Mesothelial cell of epicardium (in vitro differentiated cells): Measurements from ENCODE around the gene REPS2. TPM values are rescaled to one million over a fixed set of nuclear protein-coding genes. Genes with fewer than 3 reads are reported as not detected.
"Not testable (repeated sequence)": the region's sequence is repeated elsewhere in the genome, so short reads cannot be mapped to it uniquely, and the experiment has no call there.

Experiments used
- DNase-seq, 2 experiments: peaks; one replicate each; pipeline ENCODE4 v3.0.0; 2021; ENCODE audit warnings: low spot score in 2 of 2; ENCODE audit not compliant: unreplicated experiment in 2 of 2
- H3K27ac Mint-ChIP-seq: 2 replicates; pipeline ENCODE4 v1.8.0; 2021; ENCODE audit warnings: mixed read lengths
- H3K27me3 Mint-ChIP-seq: 2 replicates; pipeline ENCODE4 v1.8.0; 2021; ENCODE audit warnings: low read depth, mixed read lengths
- H3K36me3 Mint-ChIP-seq: 2 replicates; pipeline ENCODE4 v1.8.0; 2021; ENCODE audit warnings: mixed read lengths
- H3K4me1 Mint-ChIP-seq: 2 replicates; pipeline ENCODE4 v1.8.0; 2021; ENCODE audit warnings: mixed read lengths
- H3K4me3 Mint-ChIP-seq: 2 replicates; pipeline ENCODE4 v1.8.0; 2021; ENCODE audit warnings: mild to moderate bottlenecking, moderate library complexity, mixed read lengths
- H3K9me3 Mint-ChIP-seq: 2 replicates; pipeline ENCODE4 v1.8.0; 2021; ENCODE audit warnings: mixed read lengths
- CTCF ChIP-seq: fragments of 200-600 bp; sonication (generic); IDR thresholded peaks from one replicate; pipeline ENCODE4 v1.5.0; 2021; ENCODE audit warnings: antibody characterized with exemption; ENCODE audit not compliant: unreplicated experiment
- total RNA-seq: library from RNA; stranded (reverse); gene quantifications from 3 replicates; pipeline ENCODE4 v1.2.1, GENCODE V29; 2021

Gene REPS2
- total RNA-seq, 1 donor from 2014 or later: 5.2 TPM

GRCh38 chrX:16963216-16963615 is 16.8 kb downstream of the REPS2 start:
- no peak overlapping the region for H3K4me3 Mint-ChIP-seq
- TF ChIP-seq CTCF: no peak
- H3K36me3 Mint-ChIP-seq: peaks cover 2% of the 10 kb centered on the region
- H3K27me3 Mint-ChIP-seq: peaks cover 12% of the 10 kb centered on the region
- H3K27ac Mint-ChIP-seq: no peak overlapping the region
- no peak for DNase-seq
- peaks cover 4% of the 10 kb centered on the region for H3K9me3 Mint-ChIP-seq
- peaks cover 5% of the 10 kb centered on the region for H3K4me1 Mint-ChIP-seq

- H3K27me3 Mint-ChIP-seq, H3K36me3 Mint-ChIP-seq, H3K27ac Mint-ChIP-seq, DNase-seq, H3K9me3 Mint-ChIP-seq, H3K4me1 Mint-ChIP-seq, H3K4me3 Mint-ChIP-seq: not testable (repeated sequence)
These were observed 18.5 kb downstream of the REPS2 start for GRCh38 chrX:16964976-16965375.

GRCh38 chrX:16966752-16967448 is 20.4 kb downstream of the REPS2 start:
- DNase-seq: no peak
- Mint-ChIP-seq H3K27me3 (peaks cover 9% of the 10 kb centered on the region), H3K36me3 (peaks cover 2% of the 10 kb centered on the region), H3K27ac (no peak overlapping the region), H3K4me3 (no peak overlapping the region), H3K4me1 (peaks cover 5% of the 10 kb centered on the region), H3K9me3 (peaks cover 8% of the 10 kb centered on the region)
- TF ChIP-seq CTCF: no peak

- H3K9me3 Mint-ChIP-seq, H3K4me1 Mint-ChIP-seq, H3K4me3 Mint-ChIP-seq, H3K36me3 Mint-ChIP-seq, DNase-seq, H3K27ac Mint-ChIP-seq: not testable (repeated sequence)
- H3K27me3 Mint-ChIP-seq: peaks cover 23% of the 10 kb centered on the region
These were observed 22.3 kb downstream of the REPS2 start for GRCh38 chrX:16968753-16969152.

GRCh38 chrX:16970977-16971376 is 24.5 kb downstream of the REPS2 start:
- no peak for DNase-seq
- Mint-ChIP-seq H3K27ac (no peak overlapping the region), H3K9me3 (peaks cover 11% of the 10 kb centered on the region), H3K4me3 (no peak overlapping the region), H3K36me3 (no peaks in the 10 kb centered on the region), H3K4me1 (no peaks in the 10 kb centered on the region), H3K27me3 (peaks cover 30% of the 10 kb centered on the region)
- no peak for TF ChIP-seq CTCF

GRCh38 chrX:16971694-16972093 is 25.2 kb downstream of the REPS2 start:
- H3K27me3 Mint-ChIP-seq: peaks cover 30% of the 10 kb centered on the region
- TF ChIP-seq CTCF: no peak
- no peak for DNase-seq
- no peaks in the 10 kb centered on the region for H3K4me1 Mint-ChIP-seq
- peaks cover 8% of the 10 kb centered on the region for H3K9me3 Mint-ChIP-seq
- H3K36me3 Mint-ChIP-seq: no peaks in the 10 kb centered on the region
- no peak overlapping the region for H3K4me3 Mint-ChIP-seq
- H3K27ac Mint-ChIP-seq: no peak overlapping the region

GRCh38 chrX:16975233-16975632 is 28.8 kb downstream of the REPS2 start:
- peaks cover 30% of the 10 kb centered on the region for H3K27me3 Mint-ChIP-seq
- H3K9me3 Mint-ChIP-seq: peaks cover 6% of the 10 kb centered on the region
- H3K27ac Mint-ChIP-seq: no peak overlapping the region
- TF ChIP-seq CTCF: no peak
- no peak for DNase-seq
- H3K4me3 Mint-ChIP-seq: no peak overlapping the region
- H3K4me1 Mint-ChIP-seq: peaks cover 7% of the 10 kb centered on the region
- no peaks in the 10 kb centered on the region for H3K36me3 Mint-ChIP-seq
